ENCODE data around the gene ABHD17C.

The ABHD17C gene

DNA sequence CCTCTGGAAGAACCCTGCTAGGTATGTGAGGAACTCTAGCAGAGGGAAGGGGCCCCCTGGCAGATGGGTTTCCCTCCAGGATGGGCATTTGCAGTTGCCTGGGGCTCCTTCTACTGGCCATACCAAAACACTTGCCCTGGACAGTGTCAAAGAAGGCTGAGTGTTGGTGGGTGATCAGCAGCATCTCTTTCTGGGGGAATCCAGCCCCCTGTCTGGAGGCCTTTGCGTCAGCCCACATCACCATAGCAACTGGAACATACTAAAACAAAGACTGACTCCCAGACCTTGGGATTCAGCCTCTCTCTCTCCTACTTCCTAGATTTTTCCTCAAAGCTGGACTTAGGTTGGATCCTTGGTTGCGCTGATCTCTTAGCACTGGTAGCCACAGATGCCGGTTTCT, 92.2 kb downstream of the ABHD17C start:
- no peak for DNase-seq (ENCODE audit: low read depth)

DNA sequence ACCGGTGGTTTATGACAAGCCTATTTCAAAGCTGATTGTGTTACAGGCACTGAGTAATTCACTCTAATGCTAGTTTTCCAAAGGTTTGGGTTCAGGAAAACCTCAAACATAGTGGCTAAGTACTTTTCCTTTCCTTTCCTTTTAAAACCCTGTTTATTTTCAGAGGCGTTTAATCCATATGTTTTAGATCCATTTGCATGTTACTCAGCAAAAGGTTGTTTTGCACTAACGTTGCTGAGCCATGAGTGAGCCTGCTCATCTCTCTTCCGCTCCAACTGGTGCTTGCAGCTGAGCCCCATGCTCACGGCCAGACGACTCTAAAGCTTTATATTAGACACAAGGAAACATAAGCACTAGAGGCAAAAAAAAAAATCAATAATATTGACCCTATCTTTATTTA, 93.4 kb downstream of the ABHD17C start:
- no peak for DNase-seq (ENCODE audit: low read depth)

GRCh38 chr15:80789296-80789695, 94.2 kb downstream of the ABHD17C start:
- DNase-seq (ENCODE audit: low read depth) = no peak

DNA sequence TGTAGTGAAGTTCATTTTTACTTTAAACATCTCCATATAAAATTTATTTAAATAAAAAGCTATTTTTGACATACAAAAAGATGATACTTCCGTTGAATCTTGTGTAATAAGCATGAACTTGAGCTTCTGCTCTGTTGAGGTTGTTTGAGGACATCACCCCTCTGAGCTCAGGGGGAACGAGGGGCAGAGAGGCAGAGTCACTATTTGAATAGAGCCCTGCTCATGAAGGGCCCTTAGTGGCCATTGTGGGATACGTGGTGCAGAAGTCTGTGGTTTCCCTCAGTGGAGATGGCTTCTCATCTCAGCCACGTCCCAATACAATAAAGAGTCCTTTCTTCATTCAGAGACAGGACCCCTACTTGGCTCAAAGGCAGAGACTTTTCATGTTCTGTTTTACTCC, 94.7 kb downstream of the ABHD17C start:
- DNase-seq (ENCODE audit: low read depth) = no peak

DNA sequence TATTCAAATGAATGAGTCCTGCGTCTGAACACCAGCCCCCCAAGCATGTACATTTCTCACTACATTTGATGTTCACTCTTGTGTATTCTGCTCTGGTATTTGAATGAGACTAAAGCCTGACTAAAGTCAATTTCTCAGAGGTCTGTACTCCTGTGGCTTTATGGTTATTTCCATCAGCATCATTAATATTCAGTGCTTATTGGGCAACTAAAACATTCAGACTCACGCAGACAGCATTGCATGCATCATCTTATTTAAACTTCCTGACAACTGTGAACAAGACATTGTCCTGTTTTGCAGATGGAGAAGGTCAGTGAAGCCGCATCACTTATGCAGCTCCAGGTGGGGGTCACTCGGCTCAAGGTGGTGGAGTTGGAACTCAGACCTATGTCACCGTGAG, 95.1 kb downstream of the ABHD17C start:
- no peak for DNase-seq (ENCODE audit: low read depth)

GRCh38 chr15:80791004-80791403, 95.9 kb downstream of the ABHD17C start:
- DNase-seq (ENCODE audit: low read depth) = no peak

GRCh38 chr15:80796407-80796806, 101.3 kb downstream of the ABHD17C start:
- no peak for DNase-seq (ENCODE audit: low read depth)

DNA sequence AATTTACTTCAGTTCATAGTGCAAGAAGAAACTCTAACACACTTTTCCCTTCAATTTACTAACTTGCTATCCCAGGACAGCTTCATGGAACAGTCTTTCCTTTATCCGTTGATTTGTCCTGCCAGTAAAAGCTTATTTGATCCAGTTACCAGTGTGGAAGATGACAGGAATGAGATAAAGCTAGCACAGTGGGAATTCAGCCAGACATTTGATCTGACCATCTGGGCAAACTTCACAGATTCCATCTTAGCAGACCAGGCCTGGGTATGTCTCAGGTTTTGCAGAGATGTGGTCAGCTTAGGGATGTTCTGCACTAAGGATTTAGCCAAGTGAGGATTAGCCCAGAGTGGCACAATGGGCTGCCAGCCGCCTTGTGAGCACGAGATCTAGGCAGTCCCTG, 103.8 kb downstream of the ABHD17C start:
- DNase-seq (ENCODE audit: low read depth) = no peak

GRCh38 chr15:80800067-80800466, 105.0 kb downstream of the ABHD17C start:
- no peak for DNase-seq (ENCODE audit: low read depth)

GRCh38 chr15:80801891-80802680, 107.0 kb downstream of the ABHD17C start:
- no peak for DNase-seq (ENCODE audit: low read depth)

DNA sequence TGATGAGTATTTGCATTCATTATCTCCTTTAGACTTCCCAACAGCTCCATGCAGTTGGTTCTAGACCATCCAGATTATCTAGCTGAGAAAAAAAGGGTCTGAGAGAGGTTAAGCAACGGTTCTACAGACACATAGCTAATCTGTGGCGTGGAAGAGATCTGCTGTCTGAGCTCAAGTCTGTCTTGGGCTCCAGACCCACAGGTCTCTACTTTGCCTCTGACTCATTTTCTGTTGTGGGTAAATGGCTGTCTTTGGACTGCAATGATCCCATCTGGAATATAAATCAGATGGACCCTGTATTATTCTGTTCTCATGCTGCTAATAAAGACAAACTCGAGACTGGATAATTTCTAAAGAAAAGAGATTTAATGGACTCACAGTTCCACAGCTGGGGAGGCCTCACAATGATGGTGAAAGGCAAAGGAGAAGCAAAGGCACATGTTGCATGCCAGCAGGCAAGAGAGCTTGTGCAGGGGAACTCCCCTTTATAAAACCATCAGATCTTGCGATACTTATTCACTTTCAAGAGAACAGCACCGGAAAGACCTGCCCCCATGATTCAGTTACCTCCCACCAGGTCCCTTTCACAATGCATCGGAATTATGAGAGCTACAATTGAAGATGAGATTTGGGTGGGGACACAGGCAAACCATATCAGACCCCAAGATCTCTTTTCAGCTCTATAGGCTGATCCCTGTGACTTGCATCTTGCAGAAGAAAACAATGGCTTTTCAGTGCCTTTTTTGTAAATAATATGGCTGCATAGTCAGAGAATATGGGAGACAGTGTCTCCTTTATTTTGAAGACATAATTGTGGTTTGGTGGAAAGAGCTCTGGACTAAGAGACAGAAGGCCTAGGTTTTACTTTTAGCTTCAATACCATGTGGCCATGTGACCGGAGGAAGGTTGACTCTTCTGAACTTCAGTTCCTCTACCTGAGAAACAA, 108.7 kb downstream of the ABHD17C start:
- DNase-seq (ENCODE audit: low read depth) = no peak

DNA sequence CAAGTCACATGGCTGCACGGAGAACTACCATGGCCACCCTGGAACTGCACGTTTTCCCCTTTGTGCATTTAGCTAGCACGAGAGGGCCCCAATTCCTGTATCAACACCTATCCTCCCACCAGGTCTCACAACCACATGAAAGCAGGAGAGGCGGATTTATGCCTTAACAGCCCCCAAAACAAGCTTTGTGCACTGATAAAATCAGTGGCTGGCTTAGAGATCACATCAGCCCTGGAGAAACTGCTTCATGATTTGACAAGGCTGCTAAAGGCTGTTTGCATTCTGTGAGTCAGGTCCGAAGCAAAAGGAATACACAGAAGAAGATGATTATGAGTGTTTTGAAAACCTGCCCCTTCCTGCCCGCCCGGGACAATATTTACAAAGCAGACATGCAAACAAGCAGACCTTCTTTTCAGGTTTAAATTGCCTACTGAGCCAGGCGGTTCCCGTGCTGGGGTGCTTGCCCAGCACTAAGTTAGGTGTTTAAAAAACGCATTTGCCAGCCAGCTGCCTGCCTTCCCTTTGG, 109.9 kb downstream of the ABHD17C start:
- no peak for DNase-seq (ENCODE audit: low read depth)
